NCI-H524 treated with DMSO at 0.1 percent for 48 hours (cell line): ENCODE data around the gene CEMIP2.

Source experiments
- DNase-seq: peaks from one replicate; lab custom pipeline; 2025; lab: John Stamatoyannopoulos, UW

Gene CEMIP2

DNA sequence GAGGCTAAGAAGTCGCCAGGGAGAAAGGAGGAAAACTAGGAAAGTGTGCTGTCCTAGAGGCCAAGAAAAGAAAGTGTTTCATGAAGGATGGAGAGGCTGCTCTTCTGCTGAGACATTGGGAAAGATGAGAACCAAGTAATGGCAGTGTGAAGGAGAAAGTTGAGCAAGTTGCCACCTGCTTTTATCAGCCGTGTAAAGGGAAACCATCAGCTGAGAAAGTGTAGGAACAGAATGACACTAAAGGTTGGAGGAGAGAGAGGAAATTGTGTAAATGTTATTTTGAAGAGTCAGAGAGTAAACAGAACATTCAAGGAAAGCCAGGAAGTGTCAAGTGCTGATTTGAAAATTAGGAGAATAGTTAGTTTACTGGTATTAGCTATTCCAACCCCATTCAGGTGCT lies 125.0 kb downstream of the CEMIP2 start:
- no peak for DNase-seq

DNA sequence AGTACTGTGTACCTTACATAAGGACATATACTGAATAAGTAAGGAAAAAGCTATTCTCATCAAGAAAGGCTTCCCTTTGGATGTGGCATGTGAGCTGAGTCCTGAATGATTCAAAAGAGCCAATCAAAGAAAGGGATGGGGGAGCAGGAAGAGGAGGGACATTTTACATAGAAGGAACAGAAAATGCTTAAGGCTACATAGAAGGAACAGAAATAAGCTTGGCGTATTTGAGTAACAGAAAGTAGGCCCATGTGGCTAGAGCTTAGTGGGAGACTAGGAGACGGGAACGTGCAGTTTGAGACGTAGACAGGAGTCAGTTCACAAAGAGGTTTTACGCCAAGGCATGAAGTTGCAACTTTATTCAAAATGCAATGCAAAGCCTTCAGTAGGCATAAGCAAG lies 126.3 kb downstream of the CEMIP2 start:
- DNase-seq, result no peak

DNA sequence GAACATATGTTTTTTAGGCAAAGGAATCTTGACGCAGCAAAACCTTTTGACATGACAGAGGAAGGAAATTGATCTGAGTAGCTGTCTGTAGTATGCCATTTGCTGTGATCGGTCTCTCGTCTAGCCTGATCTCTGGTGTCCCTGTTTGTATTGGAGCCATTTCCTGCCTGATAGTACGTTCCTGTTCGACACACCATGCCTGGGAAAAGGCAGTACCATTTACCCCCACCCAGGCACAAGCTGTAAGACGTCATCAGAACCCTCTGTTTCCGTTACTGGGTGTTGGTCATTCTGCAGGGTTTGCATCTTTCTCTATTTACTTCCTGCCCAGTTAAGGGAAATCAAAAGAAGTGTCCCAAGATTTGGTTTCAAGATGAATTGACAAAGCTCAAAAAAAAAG lies 129.7 kb downstream of the CEMIP2 start:
- DNase-seq, result no peak

DNA sequence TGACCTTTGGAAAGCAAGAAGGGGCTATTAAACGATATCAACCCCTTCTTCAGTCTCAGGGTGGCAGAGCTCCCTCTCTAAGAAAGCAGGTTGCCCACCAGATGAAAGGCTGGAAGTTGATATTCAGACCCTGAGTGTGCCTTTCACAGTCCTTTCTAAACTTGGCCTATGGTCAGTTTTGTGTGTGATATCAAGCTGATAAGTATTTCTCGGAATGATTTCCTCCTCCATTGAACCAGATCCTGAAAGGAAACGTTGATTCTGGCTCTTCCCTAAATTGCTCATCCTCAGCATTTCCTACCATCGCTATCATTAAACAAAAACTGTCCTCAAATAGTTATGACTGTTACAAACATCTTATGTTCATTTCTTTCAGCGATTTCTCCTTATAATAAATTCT lies 130.4 kb downstream of the CEMIP2 start:
- DNase-seq, result no peak

DNA sequence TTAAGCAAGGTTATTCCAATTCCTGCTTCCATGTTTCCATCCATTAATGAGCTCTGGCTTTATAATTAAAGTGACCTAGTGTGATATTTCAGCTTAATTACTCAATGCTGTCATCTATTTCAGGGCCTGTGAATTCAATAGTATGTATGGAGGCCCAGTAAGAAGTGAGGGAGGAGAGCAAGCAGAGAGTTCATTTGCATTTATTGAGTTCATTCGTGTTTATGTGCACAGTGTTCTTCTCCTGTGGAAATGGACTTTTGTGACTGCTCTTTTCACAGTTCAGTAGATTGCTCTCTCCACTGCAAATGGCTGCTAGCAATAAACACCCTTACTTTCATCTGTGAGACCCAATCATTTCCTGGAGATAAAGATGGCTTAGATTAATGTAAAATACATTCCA lies 130.9 kb downstream of the CEMIP2 start:
- no peak for DNase-seq

DNA sequence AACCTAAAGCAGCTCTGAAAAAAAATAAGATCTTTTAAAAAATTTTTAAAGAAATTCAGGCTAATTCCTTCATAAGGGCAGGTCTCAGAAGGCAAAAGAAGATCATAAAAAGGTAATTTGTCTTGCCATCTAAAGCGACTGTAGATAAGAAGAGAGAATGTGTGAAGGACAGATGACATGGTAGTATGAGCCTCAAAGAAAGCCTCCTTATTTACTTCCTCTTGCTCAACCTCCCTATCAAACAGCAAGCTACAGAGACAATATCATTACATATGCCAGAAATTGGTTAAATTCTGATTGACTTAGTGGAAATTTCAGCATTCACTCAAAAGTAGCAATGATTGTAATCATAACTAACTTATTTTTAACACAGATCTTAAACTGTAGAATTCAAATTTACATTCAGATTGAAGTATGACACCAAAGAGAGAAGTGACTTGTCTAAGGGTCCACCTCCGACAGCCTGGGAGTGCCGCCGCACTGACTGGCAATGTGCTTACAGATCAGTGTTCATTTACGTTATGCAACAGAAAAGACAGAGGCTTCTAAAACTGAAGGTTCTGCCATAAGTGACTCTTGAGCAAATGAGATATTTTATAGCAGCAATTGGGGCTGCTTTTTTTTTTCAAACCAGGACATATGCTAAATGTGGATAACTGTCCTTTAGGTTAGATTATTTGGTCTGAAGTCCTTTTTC lies 132.0 kb downstream of the CEMIP2 start:
- DNase-seq, result no peak

DNA sequence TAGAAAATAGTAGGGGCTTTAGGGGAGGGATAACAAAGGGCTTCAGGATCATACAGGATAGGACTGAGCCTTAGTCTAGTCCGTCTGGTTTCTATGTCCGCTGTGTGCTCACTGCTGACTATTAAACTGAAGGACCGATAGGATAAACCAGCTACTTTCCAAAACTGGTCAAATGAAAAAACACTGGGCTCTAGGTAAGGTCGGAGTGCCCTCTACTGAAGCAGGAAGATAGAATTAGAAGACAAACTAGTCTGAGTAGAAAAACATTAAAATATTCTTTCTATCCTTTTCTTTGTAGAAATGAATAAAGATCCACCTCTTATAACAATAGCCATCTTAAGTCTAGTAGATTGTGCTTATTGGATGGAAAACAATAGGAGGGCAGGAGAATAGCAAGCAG lies 133.6 kb downstream of the CEMIP2 start:
- no peak for DNase-seq
